ENCODE results near the gene TTLL4.
A peak's percentile ranks its signal among the peaks of the same experiment; 100 is the strongest.

The TTLL4 gene

DNA sequence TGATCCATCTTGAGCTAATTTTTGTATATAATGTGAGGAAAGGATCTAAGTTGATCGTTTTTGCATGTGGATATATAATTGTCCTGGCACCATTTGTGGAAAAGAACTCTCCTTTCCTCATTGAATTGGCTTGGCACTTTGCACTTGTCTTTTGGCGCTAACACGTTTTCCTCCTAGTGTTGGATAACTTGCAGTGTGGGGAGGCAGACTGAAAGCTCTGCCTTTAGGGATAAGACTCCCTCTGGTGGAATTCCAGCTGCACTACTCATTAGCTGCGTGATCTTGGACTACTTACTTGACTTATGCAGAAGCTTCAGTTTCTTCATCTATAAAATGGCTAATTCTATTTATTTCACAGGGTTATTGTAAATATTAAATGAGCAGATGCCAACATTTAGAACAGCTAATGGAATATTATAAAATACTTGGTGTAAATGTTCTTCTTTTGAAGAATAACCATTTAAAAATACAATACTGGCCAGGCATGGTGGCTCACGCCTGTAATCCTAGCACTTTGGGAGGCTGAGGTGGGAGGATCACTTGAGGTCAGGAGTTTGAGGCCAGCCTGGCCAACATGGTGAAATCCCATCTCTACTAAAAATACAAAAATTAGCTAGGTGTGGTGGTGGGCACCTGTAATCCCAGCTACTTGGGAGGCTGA, 23.1 kb upstream of the TTLL4 start:
- TF ChIP-seq, protein P1, sequence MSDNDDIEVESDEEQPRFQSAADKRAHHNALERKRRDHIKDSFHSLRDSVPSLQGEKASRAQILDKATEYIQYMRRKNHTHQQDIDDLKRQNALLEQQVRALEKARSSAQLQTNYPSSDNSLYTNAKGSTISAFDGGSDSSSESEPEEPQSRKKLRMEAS (IDR thresholded peaks at IDR 0.05): 0 out of 2 replicates have a peak, but pooled peaks have one; percentile 26
- TF ChIP-seq TEAD4 (IDR thresholded peaks at IDR 0.05) (peak; percentile 59), RAD21 (IDR thresholded peaks at IDR 0.05; ENCODE audit: low read depth) (peak; percentile 65)

DNA sequence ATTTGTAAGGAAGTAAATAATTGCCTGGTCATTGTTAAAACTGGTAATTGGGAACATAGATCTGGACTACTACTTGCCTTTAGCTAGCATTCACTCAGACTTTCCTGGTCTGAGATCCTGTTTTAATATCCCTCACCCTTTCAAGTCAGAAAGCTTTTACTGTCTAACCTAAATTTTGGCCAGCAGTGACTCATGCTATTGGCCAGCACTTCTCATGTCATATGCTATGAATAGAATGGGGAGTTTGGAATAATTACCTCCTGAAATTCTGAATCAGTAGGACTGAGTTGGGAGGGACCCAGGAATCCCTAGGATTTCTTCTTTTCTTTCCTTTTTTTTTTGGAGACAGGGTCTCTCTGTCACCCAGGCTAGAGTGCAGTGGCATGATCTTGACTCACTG, 19.4 kb upstream of the TTLL4 start:
- TF ChIP-seq TEAD4 (IDR thresholded peaks at IDR 0.05) (no peak), CEBPB (IDR thresholded peaks at IDR 0.05) (no peak), YY1 (IDR thresholded peaks at IDR 0.05; ENCODE audit: low read depth) (no peak), RAD21 (IDR thresholded peaks at IDR 0.05; ENCODE audit: low read depth) (no peak), NFIC (IDR thresholded peaks at IDR 0.05) (no peak), CREB1 (IDR thresholded peaks at IDR 0.05; ENCODE audit: low read depth) (no peak), ZBTB7A (IDR thresholded peaks at IDR 0.05; ENCODE audit: low read depth) (no peak), FOXM1 (IDR thresholded peaks at IDR 0.05; ENCODE audit: borderline replicate concordance, low read depth) (no peak), TCF12 (IDR thresholded peaks at IDR 0.05; ENCODE audit: low read depth) (no peak), TAF1 (IDR thresholded peaks at IDR 0.05; ENCODE audit: low read depth) (no peak), EP300 (IDR thresholded peaks at IDR 0.05; ENCODE audit: borderline replicate concordance) (no peak), EGR1 (IDR thresholded peaks at IDR 0.05) (no peak)
- TF ChIP-seq, protein P2, sequence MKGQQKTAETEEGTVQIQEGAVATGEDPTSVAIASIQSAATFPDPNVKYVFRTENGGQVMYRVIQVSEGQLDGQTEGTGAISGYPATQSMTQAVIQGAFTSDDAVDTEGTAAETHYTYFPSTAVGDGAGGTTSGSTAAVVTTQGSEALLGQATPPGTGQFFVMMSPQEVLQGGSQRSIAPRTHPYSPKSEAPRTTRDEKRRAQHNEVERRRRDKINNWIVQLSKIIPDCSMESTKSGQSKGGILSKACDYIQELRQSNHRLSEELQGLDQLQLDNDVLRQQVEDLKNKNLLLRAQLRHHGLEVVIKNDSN (IDR thresholded peaks at IDR 0.05): no peak
- TF ChIP-seq, protein P3, sequence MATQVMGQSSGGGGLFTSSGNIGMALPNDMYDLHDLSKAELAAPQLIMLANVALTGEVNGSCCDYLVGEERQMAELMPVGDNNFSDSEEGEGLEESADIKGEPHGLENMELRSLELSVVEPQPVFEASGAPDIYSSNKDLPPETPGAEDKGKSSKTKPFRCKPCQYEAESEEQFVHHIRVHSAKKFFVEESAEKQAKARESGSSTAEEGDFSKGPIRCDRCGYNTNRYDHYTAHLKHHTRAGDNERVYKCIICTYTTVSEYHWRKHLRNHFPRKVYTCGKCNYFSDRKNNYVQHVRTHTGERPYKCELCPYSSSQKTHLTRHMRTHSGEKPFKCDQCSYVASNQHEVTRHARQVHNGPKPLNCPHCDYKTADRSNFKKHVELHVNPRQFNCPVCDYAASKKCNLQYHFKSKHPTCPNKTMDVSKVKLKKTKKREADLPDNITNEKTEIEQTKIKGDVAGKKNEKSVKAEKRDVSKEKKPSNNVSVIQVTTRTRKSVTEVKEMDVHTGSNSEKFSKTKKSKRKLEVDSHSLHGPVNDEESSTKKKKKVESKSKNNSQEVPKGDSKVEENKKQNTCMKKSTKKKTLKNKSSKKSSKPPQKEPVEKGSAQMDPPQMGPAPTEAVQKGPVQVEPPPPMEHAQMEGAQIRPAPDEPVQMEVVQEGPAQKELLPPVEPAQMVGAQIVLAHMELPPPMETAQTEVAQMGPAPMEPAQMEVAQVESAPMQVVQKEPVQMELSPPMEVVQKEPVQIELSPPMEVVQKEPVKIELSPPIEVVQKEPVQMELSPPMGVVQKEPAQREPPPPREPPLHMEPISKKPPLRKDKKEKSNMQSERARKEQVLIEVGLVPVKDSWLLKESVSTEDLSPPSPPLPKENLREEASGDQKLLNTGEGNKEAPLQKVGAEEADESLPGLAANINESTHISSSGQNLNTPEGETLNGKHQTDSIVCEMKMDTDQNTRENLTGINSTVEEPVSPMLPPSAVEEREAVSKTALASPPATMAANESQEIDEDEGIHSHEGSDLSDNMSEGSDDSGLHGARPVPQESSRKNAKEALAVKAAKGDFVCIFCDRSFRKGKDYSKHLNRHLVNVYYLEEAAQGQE (IDR thresholded peaks at IDR 0.05; ENCODE audit: low read depth): no peak
- TF ChIP-seq, protein P1 (IDR thresholded peaks at IDR 0.05): no peak

DNA sequence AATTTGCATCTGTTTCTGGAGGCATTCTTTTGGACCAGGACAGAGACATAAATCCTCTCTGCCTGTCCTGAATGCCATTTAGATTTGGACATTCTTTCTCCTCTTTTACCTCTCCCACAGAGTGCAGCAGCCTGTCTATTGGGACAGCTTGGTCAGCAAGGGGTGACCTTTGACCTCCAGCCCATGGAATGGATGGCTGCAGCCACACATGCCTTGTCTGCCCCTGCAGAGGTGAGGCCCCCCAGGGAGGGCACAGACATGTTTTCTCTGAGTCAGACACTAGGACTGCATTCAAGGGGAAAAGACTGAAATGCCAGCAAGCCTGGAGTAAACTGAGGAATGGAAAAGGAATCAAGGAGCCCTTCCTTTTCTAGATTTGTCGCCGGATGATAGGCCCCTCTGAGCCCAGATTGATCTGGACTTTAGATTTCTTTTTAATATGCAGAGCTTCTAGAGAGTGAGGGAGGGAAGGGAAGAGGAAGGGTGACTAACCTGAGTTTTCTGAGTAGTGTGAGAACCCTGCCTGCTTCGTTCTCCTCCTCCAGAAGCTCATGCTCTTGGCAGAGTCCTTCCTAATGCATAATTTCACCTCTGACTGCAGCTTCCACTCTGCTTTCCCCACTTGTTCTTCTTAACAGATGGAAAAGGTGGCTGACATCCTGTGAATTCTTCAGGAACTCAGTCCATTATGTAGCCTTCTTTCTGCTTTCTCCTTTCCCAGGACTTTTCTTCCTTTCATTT, 16.1 kb upstream of the TTLL4 start:
- TF ChIP-seq CEBPB (IDR thresholded peaks at IDR 0.05) (no peak), FOXM1 (IDR thresholded peaks at IDR 0.05; ENCODE audit: borderline replicate concordance, low read depth) (no peak), TEAD4 (IDR thresholded peaks at IDR 0.05) (no peak), TCF12 (IDR thresholded peaks at IDR 0.05; ENCODE audit: low read depth) (no peak), NFIC (IDR thresholded peaks at IDR 0.05) (no peak), EP300 (IDR thresholded peaks at IDR 0.05; ENCODE audit: borderline replicate concordance) (no peak), ZBTB7A (IDR thresholded peaks at IDR 0.05; ENCODE audit: low read depth) (no peak)
- TF ChIP-seq, protein P2 (IDR thresholded peaks at IDR 0.05): no peak

DNA sequence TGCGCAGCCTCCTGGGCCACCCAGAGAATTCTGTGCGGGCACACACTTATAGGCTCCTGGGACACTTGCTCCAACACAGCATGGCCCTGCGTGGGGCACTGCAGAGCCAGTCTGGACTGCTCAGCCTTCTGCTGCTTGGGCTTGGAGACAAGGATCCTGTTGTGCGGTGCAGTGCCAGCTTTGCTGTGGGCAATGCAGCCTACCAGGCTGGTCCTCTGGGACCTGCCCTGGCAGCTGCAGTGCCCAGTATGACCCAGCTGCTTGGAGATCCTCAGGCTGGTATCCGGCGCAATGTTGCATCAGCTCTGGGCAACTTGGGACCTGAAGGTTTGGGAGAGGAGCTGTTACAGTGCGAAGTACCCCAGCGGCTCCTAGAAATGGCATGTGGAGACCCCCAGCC, 11.8 kb upstream of the TTLL4 start:
- TF ChIP-seq FOXM1 (IDR thresholded peaks at IDR 0.05; ENCODE audit: borderline replicate concordance, low read depth) (no peak), TCF12 (IDR thresholded peaks at IDR 0.05; ENCODE audit: low read depth) (no peak), CEBPB (IDR thresholded peaks at IDR 0.05) (no peak), ZBTB7A (IDR thresholded peaks at IDR 0.05; ENCODE audit: low read depth) (no peak), YY1 (IDR thresholded peaks at IDR 0.05; ENCODE audit: low read depth) (no peak), EP300 (IDR thresholded peaks at IDR 0.05; ENCODE audit: borderline replicate concordance) (no peak), TEAD4 (IDR thresholded peaks at IDR 0.05) (no peak), EGR1 (IDR thresholded peaks at IDR 0.05) (no peak), NFIC (IDR thresholded peaks at IDR 0.05) (no peak), RAD21 (IDR thresholded peaks at IDR 0.05; ENCODE audit: low read depth) (no peak), TAF1 (IDR thresholded peaks at IDR 0.05; ENCODE audit: low read depth) (no peak), CREB1 (IDR thresholded peaks at IDR 0.05; ENCODE audit: low read depth) (no peak)
- TF ChIP-seq, protein P2 (IDR thresholded peaks at IDR 0.05): no peak
- TF ChIP-seq, protein P3 (IDR thresholded peaks at IDR 0.05; ENCODE audit: low read depth): no peak
- TF ChIP-seq, protein P1 (IDR thresholded peaks at IDR 0.05): no peak

DNA sequence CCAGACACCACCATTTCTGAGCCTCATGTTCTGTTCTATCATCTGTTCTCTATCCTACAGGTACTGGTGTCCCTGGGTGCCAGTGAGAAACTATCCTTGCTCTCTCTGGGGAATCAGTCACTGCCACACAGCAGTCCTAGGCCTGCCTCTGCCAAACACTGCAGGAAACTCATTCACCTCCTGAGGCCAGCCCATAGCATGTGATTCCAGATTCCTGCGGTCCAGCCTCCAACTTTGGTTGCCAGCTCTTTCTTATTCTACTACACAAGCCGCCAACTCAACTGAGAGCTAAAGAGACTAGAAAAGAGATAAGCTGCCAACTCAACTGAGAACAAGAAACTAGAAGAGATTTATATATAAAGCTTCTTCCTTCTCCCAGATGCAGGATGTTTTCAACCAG, 8.8 kb upstream of the TTLL4 start:
- no peak for TF ChIP-seq FOXM1 (IDR thresholded peaks at IDR 0.05; ENCODE audit: borderline replicate concordance, low read depth)
